IPS DF 4.7 (cell line): ENCODE data around the gene CHSY1.

Source experiments
- DNase-seq: peaks from one replicate; pipeline ENCODE4 v3.0.0-alpha.2; 2013; ENCODE audit warnings: low spot score; ENCODE audit errors: extremely low read depth

Gene CHSY1

GRCh38 chr15:101173233-101174119, 78.4 kb downstream of the CHSY1 start:
- DNase-seq = no peak

GRCh38 chr15:101172501-101173071, 79.3 kb downstream of the CHSY1 start:
- no peak for DNase-seq

GRCh38 chr15:101171954-101172353, 79.9 kb downstream of the CHSY1 start:
- DNase-seq = no peak

GRCh38 chr15:101170568-101171350, 81.1 kb downstream of the CHSY1 start:
- no peak for DNase-seq

- DNase-seq = no peak
Measured at GRCh38 chr15:101169495-101170071, 82.3 kb downstream of the CHSY1 start.

GRCh38 chr15:101168898-101169494, 82.9 kb downstream of the CHSY1 start:
- DNase-seq = no peak

GRCh38 chr15:101168463-101168824, 83.4 kb downstream of the CHSY1 start:
- DNase-seq = no peak

- DNase-seq = no peak
Measured at GRCh38 chr15:101167753-101168462, 83.9 kb downstream of the CHSY1 start.

GRCh38 chr15:101167411-101167752, 84.5 kb downstream of the CHSY1 start:
- DNase-seq = no peak

- DNase-seq = no peak
Measured at GRCh38 chr15:101165905-101166471, 85.9 kb downstream of the CHSY1 start.

- no peak for DNase-seq
Measured at GRCh38 chr15:101162701-101163483, 89.0 kb downstream of the CHSY1 start.

GRCh38 chr15:101161656-101162055, 90.2 kb downstream of the CHSY1 start:
- DNase-seq = no peak

- no peak for DNase-seq
Measured at GRCh38 chr15:101159936-101160815, 91.7 kb downstream of the CHSY1 start.

- DNase-seq = no peak
Measured at GRCh38 chr15:101159096-101159935, 92.5 kb downstream of the CHSY1 start.

- no peak for DNase-seq
Measured at GRCh38 chr15:101158166-101159095, 93.4 kb downstream of the CHSY1 start.

- DNase-seq = no peak
Measured at GRCh38 chr15:101157721-101158120, 94.1 kb downstream of the CHSY1 start.
